Mucosa of gallbladder (tissue), 1 donor: ENCODE measurements around the gene AFAP1. TPM values are rescaled to one million over a fixed set of nuclear protein-coding genes. Genes with fewer than 3 reads are reported as not detected.

ENCODE experiments used
- DNase-seq: peaks from one replicate; pipeline ENCODE4 v3.0.0-alpha.2; 2020; ENCODE audit warnings: low spot score
- total RNA-seq: library from RNA; stranded (reverse); gene quantifications from one replicate; pipeline ENCODE4 v1.2.1, GENCODE V29; 2021
- donor health status: DM: no; HTN: no; CAD: no.

AFAP1 gene
- total RNA-seq, 1 donor from 2014 or later, result 22.7 TPM

GRCh38 chr4:7893539-7893938, 46.1 kb downstream of the AFAP1 start:
- no peak for DNase-seq

GRCh38 chr4:7892212-7893019, 47.2 kb downstream of the AFAP1 start:
- DNase-seq, result no peak

GRCh38 chr4:7890635-7891393, 48.8 kb downstream of the AFAP1 start:
- DNase-seq, result no peak

DNA sequence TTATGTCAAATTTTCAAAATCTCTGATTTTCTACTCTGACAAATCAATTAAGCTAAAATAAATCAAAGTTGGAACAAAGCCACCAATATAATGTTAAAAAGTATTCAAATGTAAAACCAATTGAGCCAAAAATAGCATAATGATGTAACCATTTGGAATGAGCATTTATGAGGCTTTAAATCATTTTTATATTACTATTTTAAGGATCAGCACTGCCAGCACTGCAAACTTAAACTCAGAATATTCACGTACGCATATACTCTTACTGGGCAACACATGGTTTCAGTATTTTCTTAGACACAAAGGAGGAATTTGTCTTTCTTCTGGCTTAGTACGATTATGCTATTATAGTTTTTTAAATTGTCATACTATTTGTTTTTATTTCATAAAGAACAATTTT, 52.2 kb downstream of the AFAP1 start:
- no peak for DNase-seq

DNA sequence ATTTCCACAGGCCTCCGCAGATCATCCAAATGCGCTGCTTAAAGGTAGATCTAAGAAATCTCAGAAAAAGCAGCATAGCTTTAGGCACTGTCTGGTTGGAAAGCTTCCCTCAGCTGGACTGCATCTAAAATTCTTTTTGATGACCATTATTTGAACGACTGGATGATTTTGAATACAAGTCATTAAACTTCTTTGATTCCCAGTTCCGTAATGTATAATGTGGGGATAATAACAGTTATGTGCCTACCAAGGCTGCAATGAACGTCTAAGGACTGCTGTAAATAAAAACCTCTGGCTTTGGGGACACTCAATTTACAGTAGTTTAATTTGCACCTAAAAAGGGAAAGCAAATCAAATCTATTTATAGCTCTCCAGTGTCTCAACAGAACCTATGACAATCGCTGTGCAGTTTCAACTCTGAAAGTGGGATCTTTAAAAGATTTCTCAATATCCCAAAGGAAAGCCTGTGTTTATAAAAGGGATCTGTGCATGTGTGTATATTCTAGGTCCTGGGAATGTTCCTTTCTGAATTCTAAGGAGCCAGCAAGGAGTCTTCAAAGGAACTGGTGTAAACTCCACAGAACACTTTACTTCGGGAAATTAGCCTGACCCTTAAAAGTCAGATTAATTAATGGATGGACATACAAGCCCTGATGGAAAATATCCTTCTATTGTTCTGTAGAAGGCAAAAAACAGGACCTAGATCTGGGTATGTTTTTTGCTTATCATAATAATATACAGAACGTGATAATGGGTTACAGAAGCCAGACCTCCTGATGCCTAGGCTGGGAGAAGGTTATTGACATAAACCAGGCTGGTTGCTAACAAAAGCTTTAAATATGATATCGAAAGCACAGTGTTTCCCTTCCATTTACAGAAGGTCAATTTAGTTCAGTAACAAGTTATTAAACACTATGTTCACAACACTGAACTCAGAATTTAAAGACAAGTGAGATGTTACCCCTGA, 53.4 kb downstream of the AFAP1 start:
- DNase-seq, result no peak

DNA sequence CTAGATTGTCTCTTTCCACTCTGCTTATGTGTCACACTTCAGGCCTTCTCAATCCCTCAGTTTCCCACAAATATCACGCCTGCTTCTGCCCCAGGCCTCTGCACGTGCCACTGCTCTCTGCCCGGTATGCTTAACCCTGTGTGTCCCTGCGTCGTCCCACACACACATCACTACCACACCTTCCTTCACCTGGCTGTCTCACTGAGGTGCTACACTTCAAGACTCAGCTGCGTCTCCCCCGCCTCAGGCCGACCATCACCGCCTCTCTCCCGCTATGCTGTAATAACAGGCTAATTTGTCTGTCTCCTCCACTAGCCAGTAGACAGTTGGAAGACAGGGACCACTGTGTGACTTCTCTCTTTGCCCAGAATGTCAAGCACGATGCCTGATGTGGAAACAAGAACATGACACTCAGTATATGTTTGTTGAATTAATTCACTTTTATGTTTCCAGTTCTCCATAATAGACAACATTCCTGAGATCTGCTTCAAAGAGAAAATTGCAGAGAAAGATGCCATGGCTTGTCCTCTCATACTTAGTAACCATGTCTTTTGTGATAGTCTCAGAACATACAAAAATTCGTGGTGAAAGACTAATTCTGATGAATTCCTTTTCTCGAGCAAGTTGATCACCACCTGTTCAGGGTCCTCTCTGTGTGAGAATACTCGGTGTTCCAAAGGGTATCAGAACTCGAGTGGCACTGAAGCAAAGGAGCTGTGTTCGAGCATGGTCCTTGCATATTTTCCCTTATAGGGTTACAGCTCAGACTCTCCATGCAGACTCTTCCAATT, 54.2 kb downstream of the AFAP1 start:
- DNase-seq, result no peak

GRCh38 chr4:7880683-7881082, 59.0 kb downstream of the AFAP1 start:
- no peak for DNase-seq

DNA sequence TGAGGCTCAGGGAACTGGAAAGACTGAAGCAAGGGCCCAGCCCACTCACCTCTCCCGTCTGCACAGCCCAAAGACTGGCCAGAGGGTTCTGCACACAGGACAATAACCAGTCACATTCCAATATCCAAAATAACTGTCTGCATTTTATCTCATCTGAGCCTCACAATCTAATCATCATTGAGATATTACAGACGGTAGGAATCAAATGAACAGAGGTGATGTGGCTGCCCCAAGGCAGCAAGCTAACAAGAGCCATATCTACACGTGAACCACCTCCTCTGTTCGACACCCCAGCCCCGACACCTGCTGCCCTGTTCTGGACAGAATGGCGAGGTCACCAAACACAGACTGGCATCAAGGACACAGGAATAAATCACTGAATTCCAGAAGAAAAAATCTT, 60.5 kb downstream of the AFAP1 start:
- no peak for DNase-seq

DNA sequence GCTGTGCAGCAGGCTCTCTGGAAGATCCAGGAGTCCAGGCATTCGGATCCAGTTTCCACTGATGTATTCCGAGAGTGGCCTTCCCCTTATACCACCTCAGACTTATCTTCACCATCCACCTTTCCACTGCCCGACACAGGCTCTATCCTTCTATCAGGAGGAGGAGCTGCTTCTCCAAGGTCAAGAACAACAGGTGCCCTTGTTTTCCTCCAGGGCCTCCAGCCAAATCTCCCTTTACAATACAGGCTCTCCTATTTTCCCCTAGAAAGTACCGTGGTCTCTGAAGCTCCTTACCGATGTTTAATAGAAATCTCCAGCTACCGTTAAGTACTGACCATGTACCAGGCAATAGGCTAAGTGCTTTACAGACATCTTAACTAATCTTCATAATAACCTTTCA, 61.3 kb downstream of the AFAP1 start:
- DNase-seq, result no peak

GRCh38 chr4:7877176-7877575, 62.5 kb downstream of the AFAP1 start:
- DNase-seq, result no peak

- no peak for DNase-seq
Measured at GRCh38 chr4:7876201-7876875, 63.3 kb downstream of the AFAP1 start.

- no peak for DNase-seq
Measured at GRCh38 chr4:7874838-7875237, 64.8 kb downstream of the AFAP1 start.

DNA sequence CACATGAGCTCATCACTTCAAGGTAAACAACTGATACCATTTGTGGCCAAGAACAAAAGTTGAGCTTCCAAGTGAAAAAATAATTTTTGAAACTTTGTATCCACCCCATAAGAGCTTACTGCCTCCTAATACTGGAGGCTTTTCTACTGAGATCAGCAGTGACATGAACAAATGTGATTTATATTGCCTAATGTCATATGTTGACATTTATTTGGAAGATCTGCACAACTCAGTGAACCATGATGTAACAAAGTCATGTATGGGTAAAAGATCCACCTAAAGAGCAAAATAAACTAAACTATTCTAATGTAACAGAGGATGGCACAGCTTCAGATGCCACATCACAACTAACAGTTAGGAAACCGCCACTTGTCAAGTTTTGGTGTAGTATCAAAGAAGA, 65.8 kb downstream of the AFAP1 start:
- no peak for DNase-seq

DNA sequence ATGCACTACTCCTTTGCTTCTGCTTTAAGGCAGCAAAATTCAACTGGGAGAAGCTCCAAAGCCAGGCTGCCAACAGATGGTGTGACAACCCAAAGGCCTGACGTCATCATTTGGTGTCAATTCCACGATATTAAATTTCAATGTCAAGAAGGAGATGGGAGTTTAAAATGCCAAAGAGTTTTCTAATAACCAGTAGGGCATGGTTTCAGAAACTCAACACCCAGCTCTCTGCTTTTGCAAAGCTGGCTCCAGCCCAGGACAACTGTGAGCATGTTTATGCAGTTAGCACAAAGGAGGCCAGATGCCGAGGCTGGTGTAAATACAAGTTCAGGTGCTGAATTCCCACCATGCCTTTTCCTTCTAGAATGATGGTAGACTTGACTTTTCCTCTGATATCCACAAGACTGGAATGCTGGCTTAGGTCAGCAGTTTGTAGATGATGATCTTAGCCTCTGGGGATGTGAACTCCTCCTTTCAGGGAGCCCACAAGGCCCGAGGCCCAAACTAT, 67.3 kb downstream of the AFAP1 start:
- no peak for DNase-seq

DNA sequence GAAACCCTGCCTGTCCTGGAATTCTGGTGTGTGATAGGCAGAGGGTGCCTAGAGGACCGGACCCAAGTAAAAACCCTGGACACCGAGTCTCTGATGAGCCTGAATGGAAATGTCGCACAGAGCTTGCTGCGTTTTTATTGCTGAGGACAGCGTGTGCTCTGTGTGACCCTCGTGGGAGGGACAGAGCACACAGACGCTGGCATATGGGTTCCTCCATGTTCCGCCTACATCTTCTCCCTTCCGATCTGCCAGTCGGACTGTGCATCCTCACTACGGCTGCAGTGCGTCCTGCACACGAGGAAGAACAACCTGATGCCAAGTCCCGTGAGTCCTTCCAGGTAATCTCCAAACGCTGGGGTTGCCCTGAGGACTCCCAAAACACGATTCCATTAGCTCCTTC, 68.3 kb downstream of the AFAP1 start:
- DNase-seq, result no peak

DNA sequence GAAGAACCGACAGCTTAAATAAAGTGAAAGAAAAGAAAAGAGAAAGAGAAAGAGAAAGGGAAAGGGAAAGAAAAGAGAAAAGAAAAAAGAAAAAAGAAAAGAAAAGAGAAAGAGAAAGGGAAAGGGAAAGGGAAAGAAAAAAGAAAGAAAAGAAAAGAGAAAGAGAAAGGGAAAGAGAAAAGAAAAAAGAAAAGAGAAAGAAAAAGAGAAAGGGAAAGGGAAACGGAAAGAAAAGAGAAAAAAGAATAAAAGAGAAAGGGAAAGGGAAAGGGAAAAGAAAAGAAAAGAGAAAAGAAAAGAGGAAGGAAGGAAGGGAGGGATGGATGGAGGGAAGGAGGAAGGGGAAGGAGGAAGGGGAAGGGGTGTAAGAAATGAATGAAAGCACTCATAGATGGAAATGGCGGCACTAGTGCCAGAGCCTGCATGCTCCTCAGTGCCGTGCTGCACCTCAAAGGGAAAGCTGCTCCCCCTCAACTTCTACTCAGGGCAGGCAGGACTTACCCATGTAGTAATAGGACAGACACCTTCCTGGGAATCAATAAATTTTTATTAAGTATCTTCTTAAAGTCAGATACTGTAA, 70.7 kb downstream of the AFAP1 start:
- no peak for DNase-seq

DNA sequence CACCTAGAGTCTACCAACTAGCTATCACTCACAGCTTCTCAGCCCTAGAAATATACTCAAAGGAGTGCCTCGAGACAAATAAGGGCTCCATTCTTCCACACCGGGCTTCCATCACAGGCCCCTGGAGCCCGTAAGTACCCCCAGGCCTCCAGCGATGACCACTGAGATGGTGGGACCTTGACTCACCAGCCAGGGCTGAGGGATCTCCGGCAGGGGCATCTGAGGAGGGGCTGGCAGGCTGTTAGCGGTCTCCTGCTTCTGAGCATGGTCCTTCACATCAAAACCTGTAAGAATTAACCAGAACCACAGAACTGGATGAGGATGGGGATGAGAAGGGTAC, 71.3 kb downstream of the AFAP1 start:
- no peak for DNase-seq

GRCh38 chr4:7867701-7868435, 71.8 kb downstream of the AFAP1 start:
- no peak for DNase-seq

DNA sequence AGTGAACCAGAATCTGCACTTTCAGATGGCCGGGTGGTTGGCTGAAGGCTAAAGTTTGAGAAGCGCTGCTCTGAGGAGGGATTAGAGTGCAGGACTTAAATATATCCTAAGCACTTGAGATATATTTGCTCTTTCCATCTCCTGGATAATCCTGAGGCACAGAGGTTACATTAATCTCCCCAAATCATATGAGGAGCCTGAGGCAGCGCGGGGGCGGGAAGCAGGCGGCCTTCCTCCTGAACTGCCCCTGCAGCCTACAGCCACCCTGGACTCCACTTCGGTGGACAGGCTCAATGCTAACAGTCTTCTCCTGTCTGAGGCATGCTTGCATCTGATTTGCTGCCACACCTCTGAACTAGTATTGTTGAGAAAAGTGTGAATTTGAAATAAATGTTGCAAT, 72.5 kb downstream of the AFAP1 start:
- no peak for DNase-seq

DNA sequence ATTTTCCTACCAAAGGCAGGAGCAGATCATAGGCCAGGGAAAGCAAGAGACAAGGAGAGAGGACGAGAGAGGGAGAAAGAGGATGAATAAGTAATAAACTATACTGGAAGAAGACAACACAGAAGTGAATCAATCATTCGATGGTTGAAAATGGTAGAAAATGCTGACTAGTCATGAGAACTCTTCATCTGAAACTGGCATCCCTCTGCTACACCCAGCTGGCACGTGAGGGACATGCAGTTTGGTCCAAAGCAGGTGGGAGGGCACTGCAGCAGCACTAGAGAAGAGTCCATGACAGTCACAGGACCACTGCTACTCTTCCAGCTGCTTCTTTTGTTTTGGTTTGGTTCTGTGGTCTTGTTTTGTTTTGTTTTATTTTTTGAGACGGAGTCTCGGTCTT, 74.1 kb downstream of the AFAP1 start:
- DNase-seq, result no peak
